ENCODE measurements around the gene TEX19.

TEX19 gene

GRCh38 chr17:82373731-82374625 lies 14.9 kb downstream of the TEX19 start:
- TF ChIP-seq ZFP3 (CRISPR knock-in tag; IDR thresholded peaks at IDR 0.05), result no peak
- TF ChIP-seq ARNTL (CRISPR knock-in tag; IDR thresholded peaks at IDR 0.05; ENCODE audit: borderline replicate concordance, low read depth), result no peak
- no peak for TF ChIP-seq POU6F1 (CRISPR knock-in tag; IDR thresholded peaks at IDR 0.05; ENCODE audit: borderline replicate concordance, low read depth)
- TF ChIP-seq SNAI2 (CRISPR knock-in tag; IDR thresholded peaks at IDR 0.05), result no peak
- TF ChIP-seq, protein P1, sequence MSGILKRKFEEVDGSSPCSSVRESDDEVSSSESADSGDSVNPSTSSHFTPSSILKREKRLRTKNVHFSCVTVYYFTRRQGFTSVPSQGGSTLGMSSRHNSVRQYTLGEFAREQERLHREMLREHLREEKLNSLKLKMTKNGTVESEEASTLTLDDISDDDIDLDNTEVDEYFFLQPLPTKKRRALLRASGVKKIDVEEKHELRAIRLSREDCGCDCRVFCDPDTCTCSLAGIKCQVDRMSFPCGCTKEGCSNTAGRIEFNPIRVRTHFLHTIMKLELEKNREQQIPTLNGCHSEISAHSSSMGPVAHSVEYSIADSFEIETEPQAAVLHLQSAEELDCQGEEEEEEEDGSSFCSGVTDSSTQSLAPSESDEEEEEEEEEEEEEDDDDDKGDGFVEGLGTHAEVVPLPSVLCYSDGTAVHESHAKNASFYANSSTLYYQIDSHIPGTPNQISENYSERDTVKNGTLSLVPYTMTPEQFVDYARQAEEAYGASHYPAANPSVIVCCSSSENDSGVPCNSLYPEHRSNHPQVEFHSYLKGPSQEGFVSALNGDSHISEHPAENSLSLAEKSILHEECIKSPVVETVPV (CRISPR knock-in tag; IDR thresholded peaks at IDR 0.05), result no peak
- peak; percentile 18; the same call in 2 of the 3 replicates for ATAC-seq

GRCh38 chr17:82374626-82375331 lies 15.7 kb downstream of the TEX19 start:
- ATAC-seq, result peak; percentile 15

DNA sequence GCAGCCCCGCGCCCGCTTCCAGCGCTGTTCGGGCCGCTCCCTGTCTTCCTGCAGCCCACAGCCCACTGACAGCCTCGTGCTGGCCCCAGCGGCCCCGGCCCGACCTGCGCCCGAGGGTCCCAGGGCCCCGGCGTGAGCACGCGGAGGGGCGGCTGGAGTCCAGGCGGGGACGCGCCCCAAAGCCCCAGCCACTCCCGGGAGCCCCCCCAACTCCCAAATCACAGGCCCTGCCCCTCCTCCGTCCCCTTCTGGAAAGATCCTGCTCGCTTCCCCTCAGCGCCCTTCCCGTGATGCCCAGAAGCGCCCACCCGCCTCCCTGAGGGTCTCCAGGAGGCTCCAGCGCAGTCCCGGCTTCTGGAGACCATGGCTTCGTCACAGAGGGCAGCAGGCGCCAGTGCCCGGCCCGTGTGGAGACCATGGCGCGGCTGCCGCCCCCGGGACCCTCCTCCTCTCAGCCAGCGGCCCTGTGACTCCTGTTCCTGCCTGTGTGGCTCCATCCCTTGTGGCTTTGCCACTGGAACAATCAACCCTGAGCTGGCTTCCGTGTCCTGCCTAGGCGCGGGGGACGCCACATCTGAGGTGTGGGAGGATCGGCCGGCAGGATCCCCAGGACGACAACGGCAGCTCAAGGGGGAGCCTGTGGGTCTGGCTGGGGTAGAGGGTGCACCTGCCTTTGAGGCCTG lies 16.5 kb downstream of the TEX19 start:
- no peak for ATAC-seq
- TF ChIP-seq, protein P2, sequence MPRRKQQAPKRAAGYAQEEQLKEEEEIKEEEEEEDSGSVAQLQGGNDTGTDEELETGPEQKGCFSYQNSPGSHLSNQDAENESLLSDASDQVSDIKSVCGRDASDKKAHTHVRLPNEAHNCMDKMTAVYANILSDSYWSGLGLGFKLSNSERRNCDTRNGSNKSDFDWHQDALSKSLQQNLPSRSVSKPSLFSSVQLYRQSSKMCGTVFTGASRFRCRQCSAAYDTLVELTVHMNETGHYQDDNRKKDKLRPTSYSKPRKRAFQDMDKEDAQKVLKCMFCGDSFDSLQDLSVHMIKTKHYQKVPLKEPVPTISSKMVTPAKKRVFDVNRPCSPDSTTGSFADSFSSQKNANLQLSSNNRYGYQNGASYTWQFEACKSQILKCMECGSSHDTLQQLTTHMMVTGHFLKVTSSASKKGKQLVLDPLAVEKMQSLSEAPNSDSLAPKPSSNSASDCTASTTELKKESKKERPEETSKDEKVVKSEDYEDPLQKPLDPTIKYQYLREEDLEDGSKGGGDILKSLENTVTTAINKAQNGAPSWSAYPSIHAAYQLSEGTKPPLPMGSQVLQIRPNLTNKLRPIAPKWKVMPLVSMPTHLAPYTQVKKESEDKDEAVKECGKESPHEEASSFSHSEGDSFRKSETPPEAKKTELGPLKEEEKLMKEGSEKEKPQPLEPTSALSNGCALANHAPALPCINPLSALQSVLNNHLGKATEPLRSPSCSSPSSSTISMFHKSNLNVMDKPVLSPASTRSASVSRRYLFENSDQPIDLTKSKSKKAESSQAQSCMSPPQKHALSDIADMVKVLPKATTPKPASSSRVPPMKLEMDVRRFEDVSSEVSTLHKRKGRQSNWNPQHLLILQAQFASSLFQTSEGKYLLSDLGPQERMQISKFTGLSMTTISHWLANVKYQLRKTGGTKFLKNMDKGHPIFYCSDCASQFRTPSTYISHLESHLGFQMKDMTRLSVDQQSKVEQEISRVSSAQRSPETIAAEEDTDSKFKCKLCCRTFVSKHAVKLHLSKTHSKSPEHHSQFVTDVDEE (CRISPR knock-in tag; IDR thresholded peaks at IDR 0.05), result no peak
- no peak for TF ChIP-seq ZFP3 (CRISPR knock-in tag; IDR thresholded peaks at IDR 0.05)
- TF ChIP-seq POU6F1 (CRISPR knock-in tag; IDR thresholded peaks at IDR 0.05; ENCODE audit: borderline replicate concordance, low read depth), result no peak
- no peak for TF ChIP-seq PPARA (CRISPR knock-in tag; IDR thresholded peaks at IDR 0.05; ENCODE audit: borderline replicate concordance)
- no peak for TF ChIP-seq ESRRG (CRISPR knock-in tag; IDR thresholded peaks at IDR 0.05)
- TF ChIP-seq TOX (CRISPR knock-in tag; IDR thresholded peaks at IDR 0.05; ENCODE audit: borderline replicate concordance), result no peak
- TF ChIP-seq RARB (CRISPR knock-in tag; IDR thresholded peaks at IDR 0.05), result no peak
- TF ChIP-seq ZNF565 (CRISPR knock-in tag; conservative IDR thresholded peaks at IDR 0.05; ENCODE audit: low read depth), result no peak
- TF ChIP-seq OSR1 (CRISPR knock-in tag; IDR thresholded peaks at IDR 0.05), result no peak
- TF ChIP-seq, protein P3, sequence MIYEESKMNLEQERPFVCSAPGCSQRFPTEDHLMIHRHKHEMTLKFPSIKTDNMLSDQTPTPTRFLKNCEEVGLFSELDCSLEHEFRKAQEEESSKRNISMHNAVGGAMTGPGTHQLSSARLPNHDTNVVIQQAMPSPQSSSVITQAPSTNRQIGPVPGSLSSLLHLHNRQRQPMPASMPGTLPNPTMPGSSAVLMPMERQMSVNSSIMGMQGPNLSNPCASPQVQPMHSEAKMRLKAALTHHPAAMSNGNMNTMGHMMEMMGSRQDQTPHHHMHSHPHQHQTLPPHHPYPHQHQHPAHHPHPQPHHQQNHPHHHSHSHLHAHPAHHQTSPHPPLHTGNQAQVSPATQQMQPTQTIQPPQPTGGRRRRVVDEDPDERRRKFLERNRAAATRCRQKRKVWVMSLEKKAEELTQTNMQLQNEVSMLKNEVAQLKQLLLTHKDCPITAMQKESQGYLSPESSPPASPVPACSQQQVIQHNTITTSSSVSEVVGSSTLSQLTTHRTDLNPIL (CRISPR knock-in tag; IDR thresholded peaks at IDR 0.05; ENCODE audit: low read depth), result no peak

More at GRCh38 chr17:82374626-82375331, 15.7 kb downstream of the TEX19 start:
- no peak for TF ChIP-seq CSDC2 (CRISPR knock-in tag; IDR thresholded peaks at IDR 0.05)
- TF ChIP-seq PPARA (CRISPR knock-in tag; IDR thresholded peaks at IDR 0.05; ENCODE audit: borderline replicate concordance), result no peak
- TF ChIP-seq ZFP30 (CRISPR knock-in tag; IDR thresholded peaks at IDR 0.05), result no peak
- TF ChIP-seq ZNF565 (CRISPR knock-in tag; conservative IDR thresholded peaks at IDR 0.05; ENCODE audit: low read depth), result no peak
- TF ChIP-seq, protein P2 (CRISPR knock-in tag; IDR thresholded peaks at IDR 0.05), result no peak
- TF ChIP-seq, protein P1 (CRISPR knock-in tag; IDR thresholded peaks at IDR 0.05), result no peak
- no peak for TF ChIP-seq ISL1 (CRISPR knock-in tag; IDR thresholded peaks at IDR 0.05)
- TF ChIP-seq TOX (CRISPR knock-in tag; IDR thresholded peaks at IDR 0.05; ENCODE audit: borderline replicate concordance), result no peak
- no peak for TF ChIP-seq BACH2 (CRISPR knock-in tag; IDR thresholded peaks at IDR 0.05; ENCODE audit: borderline replicate concordance)
- TF ChIP-seq ZC3H10 (CRISPR knock-in tag; IDR thresholded peaks at IDR 0.05), result no peak
- TF ChIP-seq ARNTL (CRISPR knock-in tag; IDR thresholded peaks at IDR 0.05; ENCODE audit: borderline replicate concordance, low read depth), result no peak

Measured in SK-N-SH treated with all-trans-retinoic acid at 6 μM for 48 hours (cell line).